Lower leg skin (tissue), 3 donors: Measurements from ENCODE around the gene PKD2.

Source experiments
- POLR2A ChIP-seq, 2 donors: fragments of 450-650 bp; IDR thresholded peaks; one replicate each; pipeline ENCODE4 v1.6.1; 2016 to 2017; ENCODE audit warnings: antibody characterized with exemption in 2 of 2, mild to moderate bottlenecking in 1 of 2, moderate library complexity in 1 of 2
- TF ChIP-seq, protein P1 (sequence below), 3 donors: fragments of 450-650 bp; IDR thresholded peaks; one replicate each; pipeline ENCODE4 v1.5.1; 2016; ENCODE audit warnings: antibody characterized with exemption in 3 of 3, mild to moderate bottlenecking in 3 of 3, moderate library complexity in 2 of 3

- TF ChIP-seq, protein P1, sequence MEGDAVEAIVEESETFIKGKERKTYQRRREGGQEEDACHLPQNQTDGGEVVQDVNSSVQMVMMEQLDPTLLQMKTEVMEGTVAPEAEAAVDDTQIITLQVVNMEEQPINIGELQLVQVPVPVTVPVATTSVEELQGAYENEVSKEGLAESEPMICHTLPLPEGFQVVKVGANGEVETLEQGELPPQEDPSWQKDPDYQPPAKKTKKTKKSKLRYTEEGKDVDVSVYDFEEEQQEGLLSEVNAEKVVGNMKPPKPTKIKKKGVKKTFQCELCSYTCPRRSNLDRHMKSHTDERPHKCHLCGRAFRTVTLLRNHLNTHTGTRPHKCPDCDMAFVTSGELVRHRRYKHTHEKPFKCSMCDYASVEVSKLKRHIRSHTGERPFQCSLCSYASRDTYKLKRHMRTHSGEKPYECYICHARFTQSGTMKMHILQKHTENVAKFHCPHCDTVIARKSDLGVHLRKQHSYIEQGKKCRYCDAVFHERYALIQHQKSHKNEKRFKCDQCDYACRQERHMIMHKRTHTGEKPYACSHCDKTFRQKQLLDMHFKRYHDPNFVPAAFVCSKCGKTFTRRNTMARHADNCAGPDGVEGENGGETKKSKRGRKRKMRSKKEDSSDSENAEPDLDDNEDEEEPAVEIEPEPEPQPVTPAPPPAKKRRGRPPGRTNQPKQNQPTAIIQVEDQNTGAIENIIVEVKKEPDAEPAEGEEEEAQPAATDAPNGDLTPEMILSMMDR (IDR thresholded peaks at IDR 0.05) = no peak
- TF ChIP-seq POLR2A (IDR thresholded peaks at IDR 0.05) = no peak
Measured at GRCh38 chr4:88077911-88078524, 70.6 kb downstream of the PKD2 start.
